GM15510 (cell line): ENCODE measurements around the gene SERPINE3.

ENCODE experiments used
- POLR2A ChIP-seq: IDR thresholded peaks from 3 replicates; pipeline ENCODE4 v1.6.1; 2011; ENCODE audit warnings: borderline replicate concordance; ENCODE audit not compliant: insufficient read length; ENCODE audit errors: extremely low read depth

The SERPINE3 gene

GRCh38 chr13:51322826-51323225, 16.7 kb upstream of the SERPINE3 start:
- TF ChIP-seq POLR2A = no peak

- no peak for TF ChIP-seq POLR2A
These were observed 15.5 kb upstream of the SERPINE3 start for GRCh38 chr13:51323824-51324511.

- TF ChIP-seq POLR2A = no peak
These were observed 14.6 kb upstream of the SERPINE3 start for GRCh38 chr13:51324714-51325420.

GRCh38 chr13:51325837-51326236, 13.7 kb upstream of the SERPINE3 start:
- TF ChIP-seq POLR2A = no peak

- TF ChIP-seq POLR2A = no peak
These were observed 12.7 kb upstream of the SERPINE3 start for GRCh38 chr13:51326777-51327176.

GRCh38 chr13:51327961-51328360, 11.5 kb upstream of the SERPINE3 start:
- no peak for TF ChIP-seq POLR2A

GRCh38 chr13:51328488-51328887, 11.0 kb upstream of the SERPINE3 start:
- no peak for TF ChIP-seq POLR2A

- TF ChIP-seq POLR2A = no peak
These were observed 9.9 kb upstream of the SERPINE3 start for GRCh38 chr13:51329606-51330005.

GRCh38 chr13:51330791-51331190, 8.7 kb upstream of the SERPINE3 start:
- no peak for TF ChIP-seq POLR2A

GRCh38 chr13:51331354-51331861, 8.1 kb upstream of the SERPINE3 start:
- TF ChIP-seq POLR2A = no peak

- no peak for TF ChIP-seq POLR2A
These were observed 6.7 kb upstream of the SERPINE3 start for GRCh38 chr13:51332566-51333361.

- no peak for TF ChIP-seq POLR2A
These were observed 6.1 kb upstream of the SERPINE3 start for GRCh38 chr13:51333421-51333820.

GRCh38 chr13:51333826-51334225, 5.7 kb upstream of the SERPINE3 start:
- TF ChIP-seq POLR2A = no peak

GRCh38 chr13:51336746-51337145, 2.7 kb upstream of the SERPINE3 start:
- no peak for TF ChIP-seq POLR2A
